Measurements from ENCODE around the gene RAMP3.

DNA sequence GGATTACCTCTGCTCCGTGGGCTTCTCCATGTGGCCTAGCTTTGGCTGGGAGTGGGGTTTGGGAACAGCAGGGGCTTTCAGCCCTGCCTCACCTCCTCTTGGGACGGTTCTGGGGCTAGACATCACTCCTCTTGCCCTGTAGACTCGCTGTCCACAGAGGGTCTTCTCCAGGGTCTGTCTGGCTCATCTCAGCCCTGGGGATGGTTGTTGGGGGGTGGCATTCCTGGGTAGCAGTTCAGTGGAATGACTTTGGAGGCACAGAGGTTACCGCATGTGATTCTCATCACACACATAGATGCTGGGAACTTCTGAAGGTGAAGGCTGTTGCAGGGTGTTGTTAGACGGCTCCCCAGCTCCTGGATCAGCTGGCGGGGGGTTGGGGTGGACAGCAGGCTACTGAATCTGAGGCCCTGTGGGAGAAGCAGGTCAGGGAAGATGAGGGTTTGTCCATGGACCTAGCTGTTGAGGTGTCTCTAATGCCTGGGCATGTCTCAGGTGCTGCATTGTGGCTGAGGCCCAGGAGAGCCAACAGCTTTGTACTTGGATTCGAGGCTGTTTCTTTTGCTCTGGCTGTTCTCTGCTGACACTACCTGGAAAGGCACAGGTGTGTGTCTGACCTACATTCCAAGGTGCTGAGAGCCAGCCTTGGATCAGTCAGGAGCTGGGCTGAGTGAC, 23.8 kb downstream of the RAMP3 start:
- TF ChIP-seq, protein P1, sequence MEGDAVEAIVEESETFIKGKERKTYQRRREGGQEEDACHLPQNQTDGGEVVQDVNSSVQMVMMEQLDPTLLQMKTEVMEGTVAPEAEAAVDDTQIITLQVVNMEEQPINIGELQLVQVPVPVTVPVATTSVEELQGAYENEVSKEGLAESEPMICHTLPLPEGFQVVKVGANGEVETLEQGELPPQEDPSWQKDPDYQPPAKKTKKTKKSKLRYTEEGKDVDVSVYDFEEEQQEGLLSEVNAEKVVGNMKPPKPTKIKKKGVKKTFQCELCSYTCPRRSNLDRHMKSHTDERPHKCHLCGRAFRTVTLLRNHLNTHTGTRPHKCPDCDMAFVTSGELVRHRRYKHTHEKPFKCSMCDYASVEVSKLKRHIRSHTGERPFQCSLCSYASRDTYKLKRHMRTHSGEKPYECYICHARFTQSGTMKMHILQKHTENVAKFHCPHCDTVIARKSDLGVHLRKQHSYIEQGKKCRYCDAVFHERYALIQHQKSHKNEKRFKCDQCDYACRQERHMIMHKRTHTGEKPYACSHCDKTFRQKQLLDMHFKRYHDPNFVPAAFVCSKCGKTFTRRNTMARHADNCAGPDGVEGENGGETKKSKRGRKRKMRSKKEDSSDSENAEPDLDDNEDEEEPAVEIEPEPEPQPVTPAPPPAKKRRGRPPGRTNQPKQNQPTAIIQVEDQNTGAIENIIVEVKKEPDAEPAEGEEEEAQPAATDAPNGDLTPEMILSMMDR (IDR thresholded peaks at IDR 0.05; ENCODE audit: insufficient read depth, low read depth, low read length): no peak
- no peak for TF ChIP-seq EZH2 (IDR thresholded peaks at IDR 0.05; ENCODE audit: insufficient read depth, low read length)

All from astrocyte (in vitro differentiated cells and primary cell).